ENCODE data around the gene CASK. TPM values are rescaled to one million over a fixed set of nuclear protein-coding genes. Genes with fewer than 3 reads are reported as not detected.
"Not testable (repeated sequence)": the region's sequence is repeated elsewhere in the genome, so short reads cannot be mapped to it uniquely, and the experiment has no call there.

CASK gene
- polyA plus RNA-seq, 1 donor from 2014 or later, result 58.3 TPM

DNA sequence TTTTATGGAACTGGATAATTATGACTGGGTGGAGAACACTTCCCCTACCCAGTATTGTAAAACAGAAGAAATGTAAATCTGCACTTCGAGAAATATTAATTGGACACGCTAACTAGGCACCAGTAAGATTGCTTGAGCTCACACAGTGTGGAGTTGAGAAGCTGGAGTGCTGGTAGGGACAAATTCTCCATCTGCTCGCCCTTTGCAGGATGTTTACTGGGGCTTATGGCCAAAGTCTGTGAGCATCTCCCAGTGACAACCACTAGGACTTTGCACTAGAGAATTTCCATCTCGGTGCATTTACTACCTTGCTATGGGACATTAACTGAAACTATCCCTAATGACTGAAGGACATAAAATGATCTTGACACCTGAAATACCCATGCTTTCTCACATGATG is 268.3 kb downstream of the CASK start:
- no peak overlapping the region for H3K9ac ChIP-seq (ENCODE audit: low read length)
- H3K9me3 ChIP-seq (ENCODE audit: low read length), result no peaks in the 10 kb centered on the region
- no peaks in the 10 kb centered on the region for H3K79me2 ChIP-seq (replicated peaks; ENCODE audit: insufficient read depth, low read length)
- TF ChIP-seq EP300 (conservative IDR thresholded peaks at IDR 0.05; ENCODE audit: poor library complexity, severe bottlenecking) (no peak), TAF1 (IDR thresholded peaks at IDR 0.05; ENCODE audit: low read depth) (no peak), MXI1 (conservative IDR thresholded peaks at IDR 0.05; ENCODE audit: poor library complexity, severe bottlenecking) (no peak), EZH2 (IDR thresholded peaks at IDR 0.05; ENCODE audit: borderline replicate concordance, insufficient read depth, low read length, poor library complexity, severe bottlenecking) (no peak), POLR2AphosphoS5 (IDR thresholded peaks at IDR 0.05) (no peak), SMC3 (conservative IDR thresholded peaks at IDR 0.05; ENCODE audit: poor library complexity) (no peak), RAD21 (conservative IDR thresholded peaks at IDR 0.05) (no peak), CTCF (IDR thresholded peaks at IDR 0.05; ENCODE audit: poor library complexity, severe bottlenecking) (no peak)
- TF ChIP-seq, protein P1, sequence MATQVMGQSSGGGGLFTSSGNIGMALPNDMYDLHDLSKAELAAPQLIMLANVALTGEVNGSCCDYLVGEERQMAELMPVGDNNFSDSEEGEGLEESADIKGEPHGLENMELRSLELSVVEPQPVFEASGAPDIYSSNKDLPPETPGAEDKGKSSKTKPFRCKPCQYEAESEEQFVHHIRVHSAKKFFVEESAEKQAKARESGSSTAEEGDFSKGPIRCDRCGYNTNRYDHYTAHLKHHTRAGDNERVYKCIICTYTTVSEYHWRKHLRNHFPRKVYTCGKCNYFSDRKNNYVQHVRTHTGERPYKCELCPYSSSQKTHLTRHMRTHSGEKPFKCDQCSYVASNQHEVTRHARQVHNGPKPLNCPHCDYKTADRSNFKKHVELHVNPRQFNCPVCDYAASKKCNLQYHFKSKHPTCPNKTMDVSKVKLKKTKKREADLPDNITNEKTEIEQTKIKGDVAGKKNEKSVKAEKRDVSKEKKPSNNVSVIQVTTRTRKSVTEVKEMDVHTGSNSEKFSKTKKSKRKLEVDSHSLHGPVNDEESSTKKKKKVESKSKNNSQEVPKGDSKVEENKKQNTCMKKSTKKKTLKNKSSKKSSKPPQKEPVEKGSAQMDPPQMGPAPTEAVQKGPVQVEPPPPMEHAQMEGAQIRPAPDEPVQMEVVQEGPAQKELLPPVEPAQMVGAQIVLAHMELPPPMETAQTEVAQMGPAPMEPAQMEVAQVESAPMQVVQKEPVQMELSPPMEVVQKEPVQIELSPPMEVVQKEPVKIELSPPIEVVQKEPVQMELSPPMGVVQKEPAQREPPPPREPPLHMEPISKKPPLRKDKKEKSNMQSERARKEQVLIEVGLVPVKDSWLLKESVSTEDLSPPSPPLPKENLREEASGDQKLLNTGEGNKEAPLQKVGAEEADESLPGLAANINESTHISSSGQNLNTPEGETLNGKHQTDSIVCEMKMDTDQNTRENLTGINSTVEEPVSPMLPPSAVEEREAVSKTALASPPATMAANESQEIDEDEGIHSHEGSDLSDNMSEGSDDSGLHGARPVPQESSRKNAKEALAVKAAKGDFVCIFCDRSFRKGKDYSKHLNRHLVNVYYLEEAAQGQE (IDR thresholded peaks at IDR 0.05; ENCODE audit: borderline replicate concordance), result no peak
- H3K4me3 ChIP-seq (ENCODE audit: low read length), result no peak overlapping the region
- no peaks in the 10 kb centered on the region for H3K36me3 ChIP-seq (ENCODE audit: insufficient read depth, low read length)
- no peaks in the 10 kb centered on the region for H4K20me1 ChIP-seq (ENCODE audit: insufficient read depth)
- no peaks in the 10 kb centered on the region for H3K27me3 ChIP-seq (ENCODE audit: insufficient read depth, low read depth, low read length)
- no peak overlapping the region for H3K27ac ChIP-seq (ENCODE audit: low read length)
- H3K9me2 ChIP-seq (ENCODE audit: insufficient read depth, low read length), result no peaks in the 10 kb centered on the region
- no peak overlapping the region for H2AFZ ChIP-seq (ENCODE audit: low read depth, low read length)
- H3K4me2 ChIP-seq (ENCODE audit: low read length), result no peak overlapping the region
- no peaks in the 10 kb centered on the region for H3F3A ChIP-seq (ENCODE audit: insufficient read depth, low read length, poor library complexity, severe bottlenecking)

DNA sequence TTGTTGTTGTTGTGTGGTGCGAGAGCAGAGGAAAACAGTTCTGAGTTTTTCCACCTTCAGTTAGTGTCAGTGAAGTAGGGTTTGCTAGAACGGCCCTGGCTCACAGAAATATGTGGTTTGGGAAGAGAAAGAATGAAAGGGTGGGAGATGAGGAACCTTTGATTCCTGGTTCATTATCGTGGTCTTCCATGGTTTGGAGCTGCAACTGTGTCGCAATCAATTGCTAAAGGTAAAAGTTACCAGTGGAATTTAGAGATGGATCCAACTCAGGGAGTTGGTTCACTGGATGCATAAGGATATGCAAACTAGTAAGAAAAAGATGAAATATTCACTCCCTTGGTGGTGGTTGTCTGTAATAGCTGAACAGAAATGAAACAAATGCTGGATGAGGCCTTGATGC is 270.2 kb downstream of the CASK start:
- Histone ChIP-seq H3K27me3 (ENCODE audit: insufficient read depth, low read depth, low read length) (no peaks in the 10 kb centered on the region), H3K9me2 (ENCODE audit: insufficient read depth, low read length) (no peaks in the 10 kb centered on the region), H3K36me3 (ENCODE audit: insufficient read depth, low read length) (no peaks in the 10 kb centered on the region), H3F3A (ENCODE audit: insufficient read depth, low read length, poor library complexity, severe bottlenecking) (no peaks in the 10 kb centered on the region), H4K20me1 (ENCODE audit: insufficient read depth) (no peaks in the 10 kb centered on the region), H3K27ac (ENCODE audit: low read length) (no peak overlapping the region), H2AFZ (ENCODE audit: low read depth, low read length) (no peak overlapping the region), H3K9ac (ENCODE audit: low read length) (no peak overlapping the region), H3K4me2 (ENCODE audit: low read length) (no peak overlapping the region), H3K4me3 (ENCODE audit: low read length) (no peak overlapping the region), H3K9me3 (ENCODE audit: low read length) (no peaks in the 10 kb centered on the region), H3K79me2 (replicated peaks; ENCODE audit: insufficient read depth, low read length) (no peaks in the 10 kb centered on the region)
- no peak for TF ChIP-seq MXI1 (conservative IDR thresholded peaks at IDR 0.05; ENCODE audit: poor library complexity, severe bottlenecking)
- no peak for TF ChIP-seq POLR2AphosphoS5 (IDR thresholded peaks at IDR 0.05)
- TF ChIP-seq, protein P1 (IDR thresholded peaks at IDR 0.05; ENCODE audit: borderline replicate concordance), result no peak
- TF ChIP-seq EZH2 (IDR thresholded peaks at IDR 0.05; ENCODE audit: borderline replicate concordance, insufficient read depth, low read length, poor library complexity, severe bottlenecking), result no peak
- TF ChIP-seq RAD21 (conservative IDR thresholded peaks at IDR 0.05), result no peak
- TF ChIP-seq TAF1 (IDR thresholded peaks at IDR 0.05; ENCODE audit: low read depth), result no peak
- TF ChIP-seq SMC3 (conservative IDR thresholded peaks at IDR 0.05; ENCODE audit: poor library complexity), result no peak
- no peak for TF ChIP-seq EP300 (conservative IDR thresholded peaks at IDR 0.05; ENCODE audit: poor library complexity, severe bottlenecking)
- TF ChIP-seq CTCF (IDR thresholded peaks at IDR 0.05; ENCODE audit: poor library complexity, severe bottlenecking), result no peak

- not testable (repeated sequence) for H3K9me2 ChIP-seq (ENCODE audit: insufficient read depth, low read length); H3K27me3 ChIP-seq (ENCODE audit: insufficient read depth, low read depth, low read length); H3K4me2 ChIP-seq (ENCODE audit: low read length); H3K9me3 ChIP-seq (ENCODE audit: low read length); H3K36me3 ChIP-seq (ENCODE audit: insufficient read depth, low read length); H3F3A ChIP-seq (ENCODE audit: insufficient read depth, low read length, poor library complexity, severe bottlenecking); H3K79me2 ChIP-seq (replicated peaks; ENCODE audit: insufficient read depth, low read length); H2AFZ ChIP-seq (ENCODE audit: low read depth, low read length); H3K27ac ChIP-seq (ENCODE audit: low read length); H3K4me3 ChIP-seq (ENCODE audit: low read length); H3K9ac ChIP-seq (ENCODE audit: low read length); H4K20me1 ChIP-seq (ENCODE audit: insufficient read depth)
Measured at GRCh38 chrX:41646201-41646600, 277.2 kb downstream of the CASK start.
